GM19035 (cell line): Measurements from ENCODE around the gene MYG1.
"Not testable (repeated sequence)": the region's sequence is repeated elsewhere in the genome, so short reads cannot be mapped to it uniquely, and the experiment has no call there.

Experiments used
- ATAC-seq: cut with Tn5 transposase; IDR thresholded peaks from one replicate; pipeline ENCODE4 v1.9.1; 2021; ENCODE audit not compliant: unreplicated experiment

Gene MYG1

DNA sequence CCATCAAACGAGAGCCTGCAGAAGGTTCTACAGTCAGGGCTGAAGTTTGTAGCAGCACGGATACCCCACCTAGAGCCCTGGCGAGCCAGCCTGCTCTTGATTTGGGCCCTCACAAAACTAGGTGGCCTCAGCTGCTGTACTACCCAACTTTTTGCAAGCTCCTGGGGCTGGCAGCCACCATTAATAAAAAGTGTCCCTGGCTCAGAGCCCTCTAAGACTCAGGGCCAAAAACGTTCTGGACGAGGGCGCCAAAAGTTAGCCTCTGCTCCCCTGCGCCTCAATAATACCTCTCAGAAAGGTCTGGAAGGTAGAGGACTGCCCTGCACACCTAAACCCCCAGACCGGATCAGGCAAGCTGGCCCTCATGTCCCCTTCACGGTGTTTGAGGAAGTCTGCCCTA, 13.0 kb upstream of the MYG1 start:
- no peak for ATAC-seq

DNA sequence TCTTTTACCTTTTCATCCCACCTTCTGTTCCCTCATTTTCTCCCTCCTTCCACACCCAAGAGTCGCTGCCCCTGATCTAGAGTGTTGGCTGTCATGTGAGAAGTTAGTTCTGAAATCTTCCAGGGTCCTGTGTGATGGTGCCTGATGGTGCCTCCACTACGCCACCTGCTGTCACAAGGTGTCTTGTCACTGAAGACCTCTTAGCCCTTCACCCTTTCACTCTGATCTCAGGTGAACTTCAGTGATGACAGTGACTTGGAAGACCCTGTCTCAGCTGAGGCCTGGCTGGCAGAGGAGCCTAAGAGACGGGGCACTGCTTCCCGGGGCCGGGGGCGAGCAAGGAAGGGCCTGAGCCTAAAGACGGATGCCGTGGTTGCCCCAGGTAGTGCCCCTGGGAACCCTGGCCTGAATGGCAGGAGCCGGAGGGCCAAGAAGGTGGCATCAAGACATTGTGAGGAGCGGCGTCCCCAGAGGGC, 11.7 kb upstream of the MYG1 start:
- no peak for ATAC-seq

DNA sequence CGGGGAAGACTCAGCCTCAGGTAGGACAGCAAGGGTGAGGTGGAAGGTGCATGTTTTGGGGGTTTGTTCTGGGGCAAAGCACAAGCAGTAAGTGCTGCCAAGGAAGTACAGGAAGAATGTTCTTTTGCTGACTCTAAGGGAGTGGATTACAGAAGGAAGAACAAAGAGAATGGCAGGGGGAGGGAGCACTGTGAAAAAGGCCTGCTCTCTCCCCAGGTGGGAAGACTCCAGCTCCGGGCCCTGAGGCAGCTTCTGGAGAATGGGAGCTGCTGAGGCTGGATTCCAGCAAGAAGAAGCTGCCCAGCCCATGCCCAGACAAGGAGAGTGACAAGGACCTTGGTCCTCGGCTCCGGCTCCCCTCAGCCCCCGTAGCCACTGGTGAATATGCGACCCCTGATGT, 11.2 kb upstream of the MYG1 start:
- ATAC-seq = no peak

DNA sequence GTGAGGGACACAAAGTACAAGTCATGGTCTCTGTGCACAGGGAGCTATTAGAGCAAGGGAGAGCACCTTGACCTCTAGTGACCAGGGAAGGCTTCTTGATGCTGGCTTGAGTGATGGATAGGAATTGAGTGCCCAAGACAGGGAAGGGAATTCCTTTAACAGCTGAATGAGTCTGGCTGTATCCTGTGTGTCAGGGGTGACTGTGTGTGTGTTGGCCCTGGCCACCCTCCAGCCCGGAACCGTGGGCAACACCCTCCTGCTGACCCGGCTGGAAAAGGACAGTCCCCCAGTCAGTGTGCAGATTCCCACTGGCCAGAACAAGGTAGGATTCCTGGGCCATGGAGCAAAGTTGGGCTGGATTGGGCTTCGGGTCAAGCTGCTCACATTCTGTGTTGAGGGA, 9.6 kb upstream of the MYG1 start:
- ATAC-seq = no peak

GRCh38 chr12:53290661-53291060, 8.8 kb upstream of the MYG1 start:
- ATAC-seq = no peak

DNA sequence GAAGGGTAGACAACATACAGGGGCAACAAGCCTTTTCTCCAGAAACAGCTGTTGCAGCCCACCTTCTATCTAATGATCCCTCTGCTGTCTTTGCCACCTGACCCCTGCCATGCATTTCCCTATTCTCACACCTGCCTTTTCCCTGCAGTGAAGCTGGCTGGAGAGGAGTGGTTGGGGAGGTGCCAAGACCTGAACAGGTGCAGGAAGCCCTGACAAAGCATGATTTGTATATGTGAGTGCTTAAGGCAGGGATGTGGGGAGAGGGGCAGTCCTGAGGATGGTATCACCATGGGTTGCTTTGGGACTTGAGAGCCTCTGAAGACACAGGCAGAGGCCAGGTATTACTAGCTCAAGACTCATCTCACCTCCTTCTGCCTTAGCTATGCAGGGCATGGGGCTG, 7.1 kb upstream of the MYG1 start:
- ATAC-seq = no peak

- ATAC-seq = peak; percentile 82
These were observed 4.2 kb upstream of the MYG1 start, which contains the start of gene PFDN5 for GRCh38 chr12:53295070-53295890. TSS of gene PFDN5 (plus strand) at chr12:53295542. CDS start at chr12:53295568, 26 bp downstream.

DNA sequence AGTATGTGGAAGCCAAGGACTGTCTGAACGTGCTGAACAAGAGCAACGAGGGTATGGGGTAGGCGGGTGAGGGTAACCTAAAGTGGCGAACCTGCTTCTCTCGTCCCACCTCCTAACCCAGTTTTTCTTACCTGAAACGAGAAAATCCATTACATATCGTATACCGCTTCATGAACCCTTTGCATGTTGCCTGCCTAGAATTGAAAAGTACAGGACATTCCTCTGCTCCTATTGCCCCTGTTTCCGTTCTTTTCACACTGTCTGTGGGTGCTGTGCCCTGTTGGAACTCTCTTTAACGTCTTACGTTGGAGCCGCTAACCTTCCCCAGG, 3.6 kb upstream of the MYG1 start:
- no peak for ATAC-seq

DNA sequence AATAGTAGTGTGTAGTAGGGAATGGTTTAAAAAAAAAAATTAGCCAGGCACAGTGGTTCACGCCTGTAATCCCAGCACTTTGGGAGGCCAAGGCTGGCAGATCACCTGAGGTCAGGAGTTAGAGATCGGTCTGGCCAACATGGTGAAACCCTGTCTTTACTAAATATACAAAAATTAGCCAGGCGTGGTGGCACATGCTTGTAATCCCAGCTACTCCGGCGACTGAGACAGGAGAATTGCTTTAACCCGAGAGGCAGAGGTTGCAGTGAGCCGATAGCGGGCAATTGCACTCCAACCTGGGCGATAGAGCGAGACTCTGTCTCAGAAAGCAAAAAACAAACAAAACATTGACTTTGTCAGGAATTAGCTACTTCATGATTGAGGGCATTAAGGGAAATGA, 2.4 kb upstream of the MYG1 start:
- not testable (repeated sequence) for ATAC-seq

DNA sequence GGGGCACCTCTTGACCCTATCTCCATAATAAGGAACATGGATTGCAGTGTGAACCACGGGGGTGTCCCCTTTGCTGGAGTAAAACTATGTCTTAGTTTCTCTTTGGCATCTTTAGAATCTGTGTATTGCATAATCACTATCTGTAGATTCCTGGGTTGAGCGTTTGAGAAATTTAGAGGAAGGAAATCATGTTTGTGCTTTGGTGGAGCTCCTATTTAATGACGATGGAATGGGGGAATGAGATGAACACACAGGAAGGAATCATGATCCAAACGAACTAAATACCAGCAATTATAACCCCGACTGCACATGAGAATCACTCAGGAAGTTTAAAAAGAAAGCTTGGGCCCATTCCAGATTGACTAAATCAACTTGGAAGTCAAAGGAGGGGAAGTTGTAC, 1.3 kb upstream of the MYG1 start:
- ATAC-seq = no peak

- ATAC-seq = no peak
These were observed 418 bp upstream of the MYG1 start for GRCh38 chr12:53299101-53299453.

DNA sequence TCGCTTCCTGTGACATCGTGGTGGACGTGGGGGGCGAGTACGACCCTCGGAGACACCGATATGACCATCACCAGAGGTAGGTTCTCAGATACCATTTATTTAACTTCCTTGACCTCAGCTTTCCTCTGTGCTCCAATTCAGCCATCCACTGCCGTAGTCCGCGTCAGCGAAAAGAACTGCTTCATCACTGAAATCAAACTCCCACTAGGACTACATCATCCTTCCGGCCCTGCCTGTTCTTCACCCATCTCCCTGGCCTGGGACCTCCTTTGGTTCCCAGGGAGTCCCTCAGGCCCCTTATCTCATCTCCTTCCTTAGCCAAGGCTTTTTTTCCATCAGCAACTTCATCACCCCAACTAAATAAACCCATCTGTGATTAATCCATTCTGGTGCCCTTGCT, 692 bp downstream of the MYG1 start:
- ATAC-seq = no peak

GRCh38 chr12:53302903-53303302, 3.4 kb downstream of the MYG1 start:
- ATAC-seq = no peak

DNA sequence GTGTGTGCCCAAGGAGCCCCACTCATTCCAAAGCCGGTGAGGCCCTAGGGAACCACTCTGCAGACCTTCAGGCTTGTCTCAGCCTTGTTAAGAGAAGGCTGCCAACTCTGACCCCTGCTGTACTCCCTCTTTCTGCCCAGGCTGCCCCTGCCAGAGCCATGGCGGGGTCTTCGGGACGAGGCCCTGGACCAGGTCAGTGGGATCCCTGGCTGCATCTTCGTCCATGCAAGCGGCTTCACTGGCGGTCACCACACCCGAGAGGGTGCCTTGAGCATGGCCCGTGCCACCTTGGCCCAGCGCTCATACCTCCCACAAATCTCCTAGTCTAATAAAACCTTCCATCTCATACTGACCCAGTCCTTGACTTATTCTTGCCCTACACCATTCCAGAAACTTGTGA, 7.3 kb downstream of the MYG1 start:
- no peak for ATAC-seq

GRCh38 chr12:53308276-53308675, 8.8 kb downstream of the MYG1 start:
- ATAC-seq = no peak

DNA sequence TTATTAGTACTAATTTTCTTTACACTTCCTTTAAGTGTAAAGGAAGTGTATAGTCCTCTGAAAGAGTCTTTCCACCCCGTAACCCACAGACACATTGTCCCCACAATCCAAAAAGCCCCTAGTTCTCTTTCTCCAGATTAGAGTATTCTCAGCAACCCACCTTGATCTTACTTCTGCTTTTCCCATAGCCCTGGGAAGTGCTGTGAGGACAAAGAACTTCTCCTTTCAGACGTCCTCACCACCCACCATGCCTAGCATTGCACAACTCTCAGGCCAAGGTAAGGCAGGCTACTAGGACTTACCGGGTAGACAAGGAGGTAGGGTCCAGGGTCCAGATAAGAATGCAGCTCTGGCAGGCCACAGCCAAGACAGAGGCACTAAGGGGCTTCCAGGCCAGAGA, 14.5 kb downstream of the MYG1 start:
- ATAC-seq = no peak

GRCh38 chr12:53320352-53321195, 21.1 kb downstream of the MYG1 start:
- ATAC-seq = no peak

- ATAC-seq = peak; percentile 33
These were observed 24.8 kb downstream of the MYG1 start for GRCh38 chr12:53324113-53324778.

- peak; percentile 56 for ATAC-seq
These were observed 25.4 kb downstream of the MYG1 start for GRCh38 chr12:53324779-53325510.

DNA sequence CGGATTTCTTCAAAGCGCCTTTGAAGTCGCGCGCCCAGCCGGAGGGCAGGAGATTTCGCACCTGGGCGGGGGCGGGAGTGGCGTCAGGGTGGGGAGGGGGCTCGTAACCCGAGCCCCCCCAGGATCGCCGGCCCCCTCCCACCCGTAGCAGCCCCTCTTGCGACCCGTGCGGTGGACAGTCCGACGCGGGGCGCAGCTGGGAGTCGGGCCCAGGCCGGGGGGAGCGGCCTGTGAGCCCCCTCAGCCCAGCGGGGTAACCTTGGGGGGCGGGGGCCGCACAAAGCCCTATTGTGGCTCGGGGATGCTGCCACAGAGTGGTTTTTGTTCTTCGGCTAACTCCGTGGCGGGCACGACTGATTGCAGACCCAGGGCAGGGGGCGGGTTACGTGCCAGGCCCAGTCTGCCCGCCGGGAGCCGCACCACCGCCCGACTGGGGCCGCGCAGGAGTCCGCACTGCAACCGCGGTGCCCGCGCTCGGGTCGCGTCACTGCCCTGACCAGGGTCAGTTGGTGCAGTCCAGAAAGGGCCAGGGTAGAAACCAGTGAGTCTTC, 26.1 kb downstream of the MYG1 start:
- no peak for ATAC-seq
